Measurements from ENCODE around the gene MRFAP1L1. TPM values are rescaled to one million over a fixed set of nuclear protein-coding genes. Genes with fewer than 3 reads are reported as not detected.
A peak's percentile ranks its signal among the peaks of the same experiment; 100 is the strongest.

The MRFAP1L1 gene
- total and polyA plus RNA-seq, 9 of the 15 experiments (the other 6 are each of a cell fraction or from before 2014, with no cell fraction given) = 37.6 to 111 (median 83.8) TPM

GRCh38 chr4:6709230-6710114 is at the start of gene MRFAP1L1 (continued):
- TF ChIP-seq, protein P1, sequence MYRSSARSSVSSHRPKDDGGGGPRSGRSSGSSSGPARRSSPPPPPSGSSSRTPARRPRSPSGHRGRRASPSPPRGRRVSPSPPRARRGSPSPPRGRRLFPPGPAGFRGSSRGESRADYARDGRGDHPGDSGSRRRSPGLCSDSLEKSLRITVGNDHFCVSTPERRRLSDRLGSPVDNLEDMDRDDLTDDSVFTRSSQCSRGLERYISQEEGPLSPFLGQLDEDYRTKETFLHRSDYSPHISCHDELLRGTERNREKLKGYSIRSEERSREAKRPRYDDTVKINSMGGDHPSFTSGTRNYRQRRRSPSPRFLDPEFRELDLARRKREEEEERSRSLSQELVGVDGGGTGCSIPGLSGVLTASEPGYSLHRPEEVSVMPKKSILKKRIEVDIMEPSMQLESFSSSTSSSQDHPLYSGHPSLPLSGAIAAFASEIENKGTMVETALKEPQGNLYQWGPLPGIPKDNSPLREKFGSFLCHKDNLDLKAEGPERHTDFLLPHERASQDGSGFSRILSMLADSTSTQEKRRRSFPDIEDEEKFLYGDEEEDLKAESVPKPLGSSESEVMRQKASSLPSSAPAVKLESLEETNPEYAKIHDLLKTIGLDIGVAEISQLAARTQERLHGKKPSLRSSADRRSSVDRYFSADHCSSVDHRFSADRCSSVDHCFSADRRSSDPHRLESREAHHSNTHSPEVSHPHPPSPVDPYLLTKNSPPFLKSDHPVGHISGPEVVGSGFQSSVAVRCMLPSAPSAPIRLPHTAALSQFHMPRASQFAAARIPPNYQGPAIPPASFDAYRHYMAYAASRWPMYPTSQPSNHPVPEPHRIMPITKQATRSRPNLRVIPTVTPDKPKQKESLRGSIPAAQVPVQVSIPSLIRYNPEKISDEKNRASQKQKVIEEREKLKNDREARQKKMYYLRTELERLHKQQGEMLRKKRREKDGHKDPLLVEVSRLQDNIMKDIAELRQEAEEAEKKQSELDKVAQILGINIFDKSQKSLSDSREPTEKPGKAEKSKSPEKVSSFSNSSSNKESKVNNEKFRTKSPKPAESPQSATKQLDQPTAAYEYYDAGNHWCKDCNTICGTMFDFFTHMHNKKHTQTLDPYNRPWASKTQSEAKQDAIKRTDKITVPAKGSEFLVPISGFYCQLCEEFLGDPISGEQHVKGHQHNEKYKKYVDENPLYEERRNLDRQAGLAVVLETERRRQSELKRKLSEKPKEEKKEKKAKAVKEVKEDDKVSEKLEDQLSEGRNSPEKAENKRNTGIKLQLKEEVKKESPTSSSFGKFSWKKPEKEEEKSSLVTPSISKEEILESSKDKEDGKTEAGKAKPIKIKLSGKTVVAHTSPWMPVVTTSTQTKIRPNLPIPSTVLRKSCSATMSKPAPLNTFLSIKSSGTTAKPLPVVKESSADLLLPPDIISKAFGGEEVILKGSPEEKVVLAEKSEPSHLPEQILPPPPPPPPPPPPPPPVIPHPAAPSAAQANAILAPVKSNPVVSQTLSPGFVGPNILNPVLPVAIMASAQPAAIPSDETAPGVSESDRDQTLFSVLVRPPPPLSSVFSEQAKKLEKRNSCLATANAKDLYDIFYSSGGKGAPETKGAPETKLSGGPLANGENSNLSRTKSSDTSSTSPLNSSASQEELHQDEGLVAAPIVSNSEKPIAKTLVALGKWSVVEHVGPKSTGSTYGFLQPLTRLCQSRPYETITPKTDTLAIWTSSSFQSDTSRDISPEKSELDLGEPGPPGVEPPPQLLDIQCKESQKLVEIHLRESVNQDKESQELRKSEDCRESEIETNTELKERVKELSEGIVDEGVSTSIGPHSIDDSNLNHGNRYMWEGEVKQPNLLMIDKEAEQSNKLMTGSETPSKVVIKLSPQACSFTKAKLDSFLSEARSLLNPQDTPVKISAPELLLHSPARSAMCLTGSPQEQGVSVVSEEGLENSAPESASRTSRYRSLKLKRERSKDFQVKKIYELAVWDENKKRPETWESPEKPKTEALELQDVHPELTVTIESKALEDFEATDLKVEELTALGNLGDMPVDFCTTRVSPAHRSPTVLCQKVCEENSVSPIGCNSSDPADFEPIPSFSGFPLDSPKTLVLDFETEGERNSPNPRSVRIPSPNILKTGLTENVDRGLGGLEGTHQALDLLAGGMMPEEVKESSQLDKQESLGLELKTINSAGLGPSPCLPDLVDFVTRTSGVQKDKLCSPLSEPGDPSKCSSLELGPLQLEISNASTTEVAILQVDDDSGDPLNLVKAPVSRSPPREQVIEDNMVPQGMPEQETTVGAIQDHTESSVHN (IDR thresholded peaks at IDR 0.05; ENCODE audit: borderline replicate concordance in 1 of 2, low read depth in 1 of 2) = no peak
- TF ChIP-seq, protein P2, sequence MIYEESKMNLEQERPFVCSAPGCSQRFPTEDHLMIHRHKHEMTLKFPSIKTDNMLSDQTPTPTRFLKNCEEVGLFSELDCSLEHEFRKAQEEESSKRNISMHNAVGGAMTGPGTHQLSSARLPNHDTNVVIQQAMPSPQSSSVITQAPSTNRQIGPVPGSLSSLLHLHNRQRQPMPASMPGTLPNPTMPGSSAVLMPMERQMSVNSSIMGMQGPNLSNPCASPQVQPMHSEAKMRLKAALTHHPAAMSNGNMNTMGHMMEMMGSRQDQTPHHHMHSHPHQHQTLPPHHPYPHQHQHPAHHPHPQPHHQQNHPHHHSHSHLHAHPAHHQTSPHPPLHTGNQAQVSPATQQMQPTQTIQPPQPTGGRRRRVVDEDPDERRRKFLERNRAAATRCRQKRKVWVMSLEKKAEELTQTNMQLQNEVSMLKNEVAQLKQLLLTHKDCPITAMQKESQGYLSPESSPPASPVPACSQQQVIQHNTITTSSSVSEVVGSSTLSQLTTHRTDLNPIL (CRISPR knock-in tag; IDR thresholded peaks at IDR 0.05) = no peak
- TF ChIP-seq SMAD4 (CRISPR knock-in tag; conservative IDR thresholded peaks at IDR 0.05) (no peak), SREBF2 (CRISPR knock-in tag; IDR thresholded peaks at IDR 0.05) (no peak), XRCC4 (IDR thresholded peaks at IDR 0.05; ENCODE audit: extremely low read depth, insufficient read depth, insufficient read length) (no peak), TRIM28 (IDR thresholded peaks at IDR 0.05) (no peak; the same call in 1 of the 2 replicates), SMAD1 (IDR thresholded peaks at IDR 0.05; ENCODE audit: low read depth, low read length, partially characterized antibody) (no peak), SIN3B (IDR thresholded peaks at IDR 0.05; ENCODE audit: low read depth) (no peak), YY1 (IDR thresholded peaks at IDR 0.05; ENCODE audit: borderline replicate concordance in 1 of 3, control insufficient read depth in 1 of 3, extremely low read depth in 1 of 3, insufficient read depth in 3 of 3, insufficient read length in 1 of 3, insufficient replicate concordance in 2 of 3, low read depth in 1 of 3, low read length in 2 of 3) (peak; percentile 72 to 97 (median 91)), SMARCC2 (IDR thresholded peaks at IDR 0.05; ENCODE audit: low read depth) (no peak; the same call in 1 of the 2 replicates), NFRKB (IDR thresholded peaks at IDR 0.05; ENCODE audit: low read depth) (no peak), COPS2 (conservative IDR thresholded peaks at IDR 0.05) (no peak), ZNF124 (CRISPR knock-in tag; IDR thresholded peaks at IDR 0.05) (no peak), ZNF707 (CRISPR knock-in tag; conservative IDR thresholded peaks at IDR 0.05) (no peak)
